Measurements from ENCODE around the gene HNRNPR. TPM values are rescaled to one million over a fixed set of nuclear protein-coding genes. Genes with fewer than 3 reads are reported as not detected.

Gene HNRNPR
- total RNA-seq, 2 donors from 2014 or later: 40.5 to 51.6 TPM

- Histone ChIP-seq H3K27me3 (no peaks in the 10 kb centered on the region), H3K9me3 (no peaks in the 10 kb centered on the region), H3K36me3 (no peaks in the 10 kb centered on the region), H3K4me3 (no peak overlapping the region), H3K27ac (no peak overlapping the region), H3K4me1 (no peaks in the 10 kb centered on the region)
- no peak for TF ChIP-seq CTCF (IDR thresholded peaks at IDR 0.05)
- DNase-seq (ENCODE audit: low spot score): no peak
These were observed 53.1 kb downstream of the HNRNPR start for GRCh38 chr1:23290836-23291565.

- no peak overlapping the region for H3K4me3 ChIP-seq
- H3K27ac ChIP-seq: no peak overlapping the region
- no peak for DNase-seq (ENCODE audit: low spot score)
- no peaks in the 10 kb centered on the region for H3K36me3 ChIP-seq
- TF ChIP-seq CTCF (IDR thresholded peaks at IDR 0.05): no peak
- no peaks in the 10 kb centered on the region for H3K4me1 ChIP-seq
- no peaks in the 10 kb centered on the region for H3K9me3 ChIP-seq
- no peaks in the 10 kb centered on the region for H3K27me3 ChIP-seq
These were observed 55.4 kb downstream of the HNRNPR start for GRCh38 chr1:23288671-23289070.

- Histone ChIP-seq H3K9me3 (no peaks in the 10 kb centered on the region), H3K36me3 (peaks cover under 1% of the 10 kb centered on the region), H3K27me3 (no peaks in the 10 kb centered on the region), H3K4me1 (no peaks in the 10 kb centered on the region), H3K27ac (no peak overlapping the region), H3K4me3 (no peak overlapping the region)
- no peak for DNase-seq (ENCODE audit: low spot score)
- TF ChIP-seq CTCF (IDR thresholded peaks at IDR 0.05): no peak
These were observed 55.9 kb downstream of the HNRNPR start for GRCh38 chr1:23288201-23288600.

GRCh38 chr1:23286401-23286800, 57.7 kb downstream of the HNRNPR start:
- no peaks in the 10 kb centered on the region for H3K4me1 ChIP-seq
- peaks cover 18% of the 10 kb centered on the region for H3K36me3 ChIP-seq
- H3K9me3 ChIP-seq: no peaks in the 10 kb centered on the region
- H3K4me3 ChIP-seq: no peak overlapping the region
- no peak for TF ChIP-seq CTCF (IDR thresholded peaks at IDR 0.05)
- DNase-seq (ENCODE audit: low spot score): no peak
- H3K27ac ChIP-seq: no peak overlapping the region
- no peaks in the 10 kb centered on the region for H3K27me3 ChIP-seq

GRCh38 chr1:23283667-23284602, 60.1 kb downstream of the HNRNPR start:
- Histone ChIP-seq H3K27me3 (no peaks in the 10 kb centered on the region), H3K9me3 (no peaks in the 10 kb centered on the region), H3K4me3 (no peak overlapping the region), H3K36me3 (peaks cover 27% of the 10 kb centered on the region), H3K4me1 (no peaks in the 10 kb centered on the region), H3K27ac (no peak overlapping the region)
- no peak for DNase-seq (ENCODE audit: low spot score)
- TF ChIP-seq CTCF (IDR thresholded peaks at IDR 0.05): no peak

Data from right atrium auricular region (tissue), 2 donors.